Keratinocyte (primary cell): Measurements from ENCODE around the gene CATSPERZ.
"Not testable (repeated sequence)": the region's sequence is repeated elsewhere in the genome, so short reads cannot be mapped to it uniquely, and the experiment has no call there.

Experiments used
- CTCF ChIP-seq, 3 experiments: IDR thresholded peaks in 1 of 3; conservative IDR thresholded peaks in 1 of 3; optimal IDR thresholded peaks in 1 of 3; 2 replicates in 2 of 3; 3 replicates in 1 of 3; pipeline versions ENCODE3 to v1.5.1; 2011; ENCODE audit warnings: low read length in 3 of 3, mild to moderate bottlenecking in 3 of 3, moderate library complexity in 2 of 3, control low read depth in 1 of 3, inconsistent platforms in 1 of 3; ENCODE audit not compliant: insufficient read depth in 2 of 3; ENCODE audit errors: extremely low read depth in 1 of 3
- EZH2 ChIP-seq: IDR thresholded peaks from one replicate; pipeline ENCODE4 v1.6.1; 2012; ENCODE audit warnings: inconsistent platforms, mild to moderate bottlenecking, low read length, moderate library complexity

DNA sequence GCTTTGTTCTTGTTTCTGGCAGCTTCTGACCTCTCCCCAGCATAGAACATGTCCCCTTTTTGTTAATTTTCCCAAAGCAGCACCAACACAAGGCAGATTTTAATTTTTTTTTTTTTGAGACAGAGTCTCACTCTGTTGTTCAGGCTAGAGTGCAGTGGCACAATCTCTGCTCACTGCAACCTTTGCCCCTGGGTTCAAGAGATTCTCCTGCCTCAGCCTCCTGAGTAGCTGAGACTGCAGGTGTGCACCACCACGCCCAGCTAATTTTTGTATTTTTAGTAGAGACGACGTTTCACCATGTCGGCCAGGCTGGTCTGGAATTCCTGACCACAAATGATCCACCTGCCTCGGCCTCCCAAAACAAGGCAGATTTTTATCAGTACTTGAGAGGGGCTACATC, 7.6 kb downstream of the CATSPERZ start:
- not testable (repeated sequence) for TF ChIP-seq CTCF (optimal IDR thresholded peaks at IDR 0.05 in 1 of 3, IDR thresholded peaks at IDR 0.05 in 1 of 3, conservative IDR thresholded peaks at IDR 0.05 in 1 of 3; ENCODE audit: extremely low read depth in 1 of 3, insufficient read depth in 2 of 3, low read length in 3 of 3); EZH2
